ENCODE data around the gene HIP1. TPM values are rescaled to one million over a fixed set of nuclear protein-coding genes. Genes with fewer than 3 reads are reported as not detected.

HIP1 gene
- total RNA-seq, 1 donor from 2014 or later = 14.0 TPM

DNA sequence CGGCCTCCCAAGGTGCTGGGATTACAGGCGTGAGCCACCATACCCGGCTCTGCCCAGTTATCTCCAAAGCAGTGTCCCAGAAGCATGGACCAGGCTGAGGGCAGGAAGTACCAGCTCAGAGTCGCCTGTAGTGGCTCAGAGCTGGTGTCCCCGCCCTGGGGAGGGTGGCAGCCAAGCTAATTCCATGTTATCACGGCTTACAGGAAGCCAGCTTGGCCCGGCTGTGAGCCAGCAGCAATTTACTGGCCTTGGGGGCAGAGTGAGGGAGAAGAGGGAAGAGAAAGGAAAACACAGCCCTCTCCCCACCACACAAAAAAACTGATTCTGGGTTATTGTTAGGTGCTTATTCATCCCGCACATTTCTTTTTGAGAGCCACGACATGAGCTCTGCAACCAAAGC, 88.1 kb downstream of the HIP1 start:
- no peaks in the 10 kb centered on the region for H3K36me3 Mint-ChIP-seq (ENCODE audit: low read depth, unreplicated experiment)
- Histone ChIP-seq H3K4me1 (ENCODE audit: insufficient read depth, low read length) (peaks cover 3% of the 10 kb centered on the region), H4K20me1 (ENCODE audit: insufficient read depth, low read length) (no peaks in the 10 kb centered on the region), H3K9me3 (ENCODE audit: insufficient read depth, low read depth, low read length) (no peaks in the 10 kb centered on the region), H3K4me3 (ENCODE audit: insufficient read depth, low read depth, low read length) (no peak overlapping the region), H3K79me2 (ENCODE audit: insufficient read depth, low read length) (no peaks in the 10 kb centered on the region), H3K9ac (ENCODE audit: low read length) (no peak overlapping the region), H3K4me2 (ENCODE audit: low read length) (no peak overlapping the region), H2AFZ (ENCODE audit: low read depth, low read length) (no peak overlapping the region), H3K27ac (ENCODE audit: low read depth, low read length) (no peak overlapping the region), H3K27me3 (ENCODE audit: insufficient read depth, low read length) (no peaks in the 10 kb centered on the region), H3K36me3 (ENCODE audit: insufficient read depth, low read length) (no peaks in the 10 kb centered on the region)
- TF ChIP-seq, protein P1, sequence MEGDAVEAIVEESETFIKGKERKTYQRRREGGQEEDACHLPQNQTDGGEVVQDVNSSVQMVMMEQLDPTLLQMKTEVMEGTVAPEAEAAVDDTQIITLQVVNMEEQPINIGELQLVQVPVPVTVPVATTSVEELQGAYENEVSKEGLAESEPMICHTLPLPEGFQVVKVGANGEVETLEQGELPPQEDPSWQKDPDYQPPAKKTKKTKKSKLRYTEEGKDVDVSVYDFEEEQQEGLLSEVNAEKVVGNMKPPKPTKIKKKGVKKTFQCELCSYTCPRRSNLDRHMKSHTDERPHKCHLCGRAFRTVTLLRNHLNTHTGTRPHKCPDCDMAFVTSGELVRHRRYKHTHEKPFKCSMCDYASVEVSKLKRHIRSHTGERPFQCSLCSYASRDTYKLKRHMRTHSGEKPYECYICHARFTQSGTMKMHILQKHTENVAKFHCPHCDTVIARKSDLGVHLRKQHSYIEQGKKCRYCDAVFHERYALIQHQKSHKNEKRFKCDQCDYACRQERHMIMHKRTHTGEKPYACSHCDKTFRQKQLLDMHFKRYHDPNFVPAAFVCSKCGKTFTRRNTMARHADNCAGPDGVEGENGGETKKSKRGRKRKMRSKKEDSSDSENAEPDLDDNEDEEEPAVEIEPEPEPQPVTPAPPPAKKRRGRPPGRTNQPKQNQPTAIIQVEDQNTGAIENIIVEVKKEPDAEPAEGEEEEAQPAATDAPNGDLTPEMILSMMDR (IDR thresholded peaks at IDR 0.05; ENCODE audit: insufficient read depth, low read depth, low read length) = no peak
- H3K4me1 Mint-ChIP-seq (ENCODE audit: low read depth, unreplicated experiment) = peaks cover 4% of the 10 kb centered on the region
- peaks cover 2% of the 10 kb centered on the region for H3K9me3 Mint-ChIP-seq (ENCODE audit: unreplicated experiment)
- no peak for FAIRE-seq
- no peak overlapping the region for H3K4me3 Mint-ChIP-seq (ENCODE audit: unreplicated experiment)
- DNase-seq (ENCODE audit: low read depth) = no peak
- no peaks in the 10 kb centered on the region for H3K27me3 Mint-ChIP-seq (ENCODE audit: low read depth, unreplicated experiment)
- H3K27ac Mint-ChIP-seq (ENCODE audit: unreplicated experiment) = peak overlapping the region; percentile 78

DNA sequence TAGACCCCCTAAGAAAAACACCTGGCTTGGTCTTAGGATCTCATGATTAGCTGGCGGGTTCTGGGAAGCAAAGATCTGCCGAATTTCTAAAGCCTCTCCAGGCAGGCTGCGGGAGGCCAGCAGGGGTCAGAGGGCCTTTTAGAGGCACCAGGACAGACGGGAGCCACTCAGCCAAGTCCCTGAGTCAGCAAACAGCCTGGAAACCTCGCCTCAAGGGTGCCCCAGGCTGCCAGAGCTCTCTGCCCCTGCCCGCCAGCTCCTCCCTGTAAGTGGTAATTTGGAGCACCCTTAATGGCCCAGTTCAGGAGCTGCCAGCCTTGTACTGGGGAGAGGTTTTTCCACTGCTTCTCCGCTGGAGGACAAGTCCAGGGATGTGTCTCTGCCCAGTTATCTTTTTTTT, 88.7 kb downstream of the HIP1 start:
- Histone ChIP-seq H3K27ac (ENCODE audit: low read depth, low read length) (no peak overlapping the region), H3K9me3 (ENCODE audit: insufficient read depth, low read depth, low read length) (no peaks in the 10 kb centered on the region), H3K9ac (ENCODE audit: low read length) (no peak overlapping the region), H3K79me2 (ENCODE audit: insufficient read depth, low read length) (no peaks in the 10 kb centered on the region), H3K27me3 (ENCODE audit: insufficient read depth, low read length) (no peaks in the 10 kb centered on the region), H3K36me3 (ENCODE audit: insufficient read depth, low read length) (no peaks in the 10 kb centered on the region), H4K20me1 (ENCODE audit: insufficient read depth, low read length) (no peaks in the 10 kb centered on the region), H2AFZ (ENCODE audit: low read depth, low read length) (no peak overlapping the region), H3K4me1 (ENCODE audit: insufficient read depth, low read length) (peaks cover 3% of the 10 kb centered on the region), H3K4me2 (ENCODE audit: low read length) (no peak overlapping the region), H3K4me3 (ENCODE audit: insufficient read depth, low read depth, low read length) (no peak overlapping the region)
- no peak for DNase-seq (ENCODE audit: low read depth)
- Mint-ChIP-seq H3K27ac (ENCODE audit: unreplicated experiment) (no peak overlapping the region), H3K27me3 (ENCODE audit: low read depth, unreplicated experiment) (no peaks in the 10 kb centered on the region), H3K4me1 (ENCODE audit: low read depth, unreplicated experiment) (peaks cover 4% of the 10 kb centered on the region), H3K4me3 (ENCODE audit: unreplicated experiment) (no peak overlapping the region), H3K36me3 (ENCODE audit: low read depth, unreplicated experiment) (peaks cover 3% of the 10 kb centered on the region), H3K9me3 (ENCODE audit: unreplicated experiment) (peaks cover 2% of the 10 kb centered on the region)
- FAIRE-seq = no peak
- TF ChIP-seq, protein P1 (IDR thresholded peaks at IDR 0.05; ENCODE audit: insufficient read depth, low read depth, low read length) = no peak
- no peak for TF ChIP-seq EZH2 (IDR thresholded peaks at IDR 0.05; ENCODE audit: insufficient read depth, low read length)

DNA sequence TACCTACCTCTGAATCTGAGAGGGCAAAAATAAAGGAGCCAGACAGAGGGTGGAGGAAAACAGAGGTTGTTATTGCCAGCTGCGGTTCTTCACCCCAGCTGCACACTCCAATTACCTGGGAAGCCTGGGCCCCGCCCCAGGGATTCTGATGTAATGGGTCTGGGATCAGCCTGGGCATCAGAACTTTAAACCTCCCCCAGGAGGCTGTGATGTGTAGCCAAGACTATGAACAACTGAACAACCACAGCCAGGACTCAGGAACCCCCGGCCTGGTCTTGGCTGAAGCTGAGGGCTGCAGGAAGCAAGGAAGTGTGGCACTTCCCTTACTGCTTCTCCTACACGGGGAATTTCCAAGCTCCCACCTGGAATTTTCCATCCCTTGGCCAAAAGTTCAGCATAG, 89.3 kb downstream of the HIP1 start:
- Histone ChIP-seq H3K36me3 (ENCODE audit: insufficient read depth, low read length) (no peaks in the 10 kb centered on the region), H2AFZ (ENCODE audit: low read depth, low read length) (no peak overlapping the region), H3K79me2 (ENCODE audit: insufficient read depth, low read length) (no peaks in the 10 kb centered on the region), H3K4me3 (ENCODE audit: insufficient read depth, low read depth, low read length) (no peak overlapping the region), H3K27ac (ENCODE audit: low read depth, low read length) (no peak overlapping the region), H3K4me2 (ENCODE audit: low read length) (no peak overlapping the region), H4K20me1 (ENCODE audit: insufficient read depth, low read length) (no peaks in the 10 kb centered on the region), H3K27me3 (ENCODE audit: insufficient read depth, low read length) (no peaks in the 10 kb centered on the region), H3K9ac (ENCODE audit: low read length) (no peak overlapping the region), H3K4me1 (ENCODE audit: insufficient read depth, low read length) (peaks cover 3% of the 10 kb centered on the region), H3K9me3 (ENCODE audit: insufficient read depth, low read depth, low read length) (no peaks in the 10 kb centered on the region)
- Mint-ChIP-seq H3K27ac (ENCODE audit: unreplicated experiment) (no peak overlapping the region), H3K27me3 (ENCODE audit: low read depth, unreplicated experiment) (no peaks in the 10 kb centered on the region), H3K4me3 (ENCODE audit: unreplicated experiment) (no peak overlapping the region), H3K36me3 (ENCODE audit: low read depth, unreplicated experiment) (peaks cover 3% of the 10 kb centered on the region), H3K4me1 (ENCODE audit: low read depth, unreplicated experiment) (peaks cover 4% of the 10 kb centered on the region), H3K9me3 (ENCODE audit: unreplicated experiment) (peaks cover 2% of the 10 kb centered on the region)
- TF ChIP-seq, protein P1 (IDR thresholded peaks at IDR 0.05; ENCODE audit: insufficient read depth, low read depth, low read length) = no peak
- TF ChIP-seq EZH2 (IDR thresholded peaks at IDR 0.05; ENCODE audit: insufficient read depth, low read length) = no peak
- FAIRE-seq = no peak
- DNase-seq (ENCODE audit: low read depth) = no peak

Measured in astrocyte (in vitro differentiated cells and primary cell).